LNCaP clone FGC (cell line): ENCODE measurements around the gene PSPH.
"Not testable (repeated sequence)": the region's sequence is repeated elsewhere in the genome, so short reads cannot be mapped to it uniquely, and the experiment has no call there.

Experiments used
- DNase-seq: peaks from one replicate; pipeline ENCODE4 v3.0.0-alpha.2; 2011; ENCODE audit warnings: low read depth
- H3K4me3 ChIP-seq: 2 replicates; pipeline ENCODE4 v1.5.1; 2011; ENCODE audit warnings: mild to moderate bottlenecking, low read depth, low read length, control low read depth
- CTCF ChIP-seq: IDR thresholded peaks from 2 replicates; pipeline ENCODE4 v1.5.1; 2012; ENCODE audit warnings: mild to moderate bottlenecking; ENCODE audit not compliant: control insufficient read depth, insufficient read depth; ENCODE audit errors: extremely low read depth

PSPH gene

GRCh38 chr7:56087445-56087844 is 36.2 kb upstream of the PSPH start:
- H3K4me3 ChIP-seq = no peak overlapping the region
- no peak for TF ChIP-seq CTCF
- no peak for DNase-seq

DNA sequence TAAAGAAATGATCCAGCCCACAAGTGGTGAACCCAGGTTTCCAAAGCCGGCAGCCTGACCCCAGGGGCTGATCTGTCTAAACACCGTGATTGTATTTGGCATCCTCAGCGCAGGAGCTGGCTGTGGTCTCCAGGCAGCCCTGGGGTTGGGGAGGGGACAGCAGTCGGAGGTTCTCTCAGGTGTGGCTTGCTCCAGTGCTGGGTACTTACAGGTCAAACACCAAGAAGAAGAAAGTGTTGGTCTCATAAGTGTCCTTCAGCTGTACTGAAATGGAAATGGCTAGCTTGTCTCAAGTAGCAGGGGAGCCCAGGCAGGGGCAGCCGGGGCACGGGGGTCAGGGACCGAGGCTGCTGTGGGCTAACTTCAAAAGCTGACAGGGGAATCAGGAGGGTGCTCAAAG is 35.5 kb upstream of the PSPH start:
- no peak for DNase-seq
- no peak overlapping the region for H3K4me3 ChIP-seq
- TF ChIP-seq CTCF = no peak

- no peak for TF ChIP-seq CTCF
- H3K4me3 ChIP-seq = no peak overlapping the region
- no peak for DNase-seq
These were observed 32.0 kb upstream of the PSPH start for GRCh38 chr7:56083150-56083785.

- no peak overlapping the region for H3K4me3 ChIP-seq
- no peak for TF ChIP-seq CTCF
- no peak for DNase-seq
These were observed 30.5 kb upstream of the PSPH start for GRCh38 chr7:56081626-56082340.

DNA sequence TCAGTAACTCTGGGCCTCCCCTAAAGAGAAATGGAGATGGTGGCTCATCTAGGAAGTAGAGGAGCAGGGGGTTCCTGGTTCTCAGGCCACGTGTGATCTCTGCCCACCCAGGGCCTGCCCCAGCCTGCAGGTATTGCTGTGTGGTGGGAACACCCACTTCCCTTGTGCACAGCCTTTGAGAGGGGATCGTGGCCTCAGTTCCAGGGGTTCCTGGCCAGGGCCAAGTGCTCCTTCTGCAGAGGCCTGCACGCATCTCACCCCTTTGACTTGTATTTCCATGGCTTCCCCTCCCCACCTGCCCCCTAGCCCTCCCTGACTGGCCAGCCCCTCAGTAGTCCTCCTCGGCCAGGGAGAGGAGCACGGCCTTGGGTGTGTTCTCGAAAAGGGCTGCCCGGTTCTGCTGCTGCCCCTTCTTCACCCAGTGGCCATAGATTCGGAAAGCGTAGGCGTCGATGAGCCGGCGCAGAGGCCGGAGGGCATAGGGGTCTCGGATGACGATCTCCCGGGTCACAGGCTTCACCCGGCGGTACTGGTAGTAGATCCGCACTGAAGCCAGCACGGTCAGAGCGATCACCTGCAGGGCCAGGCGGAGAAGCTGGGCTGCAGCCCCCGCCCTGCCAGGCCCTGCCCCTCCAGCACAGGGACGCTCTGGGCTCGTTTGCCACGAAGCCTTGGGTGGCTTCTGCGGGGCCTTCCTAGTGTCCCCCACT is 29.6 kb upstream of the PSPH start:
- H3K4me3 ChIP-seq, DNase-seq: not testable (repeated sequence)

DNA sequence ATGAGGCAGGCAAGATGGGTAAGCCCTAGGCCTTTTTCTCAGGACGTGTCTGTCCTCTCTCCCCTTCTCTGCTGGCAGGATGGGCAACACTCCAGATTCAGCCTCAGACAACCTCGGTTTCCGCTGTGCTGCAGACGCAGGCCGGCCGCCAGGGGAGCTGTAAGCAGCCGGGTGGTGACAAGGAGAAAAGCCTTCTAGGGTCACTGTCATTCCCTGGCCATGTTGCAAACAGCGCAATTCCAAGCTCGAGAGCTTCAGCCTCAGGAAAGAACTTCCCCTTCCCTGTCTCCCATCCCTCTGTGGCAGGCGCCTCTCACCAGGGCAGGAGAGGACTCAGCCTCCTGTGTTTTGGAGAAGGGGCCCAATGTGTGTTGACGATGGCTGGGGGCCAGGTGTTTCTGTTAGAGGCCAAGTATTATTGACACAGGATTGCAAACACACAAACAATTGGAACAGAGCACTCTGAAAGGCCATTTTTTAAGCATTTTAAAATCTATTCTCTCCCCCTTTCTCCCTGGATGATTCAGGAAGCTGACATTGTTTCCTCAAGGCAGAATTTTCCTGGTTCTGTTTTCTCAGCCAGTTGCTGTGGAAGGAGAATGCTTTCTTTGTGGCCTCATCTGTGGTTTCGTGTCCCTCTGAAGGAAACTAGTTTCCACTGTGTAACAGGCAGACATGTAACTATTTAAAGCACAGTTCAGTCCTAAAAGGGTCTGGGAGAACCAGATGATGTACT is 28.4 kb upstream of the PSPH start:
- TF ChIP-seq CTCF = peak; percentile 88
- peak; percentile 89 for DNase-seq

GRCh38 chr7:56078196-56078595 is 27.0 kb upstream of the PSPH start:
- no peak for TF ChIP-seq CTCF
- no peak for DNase-seq
- no peak overlapping the region for H3K4me3 ChIP-seq

More for the DNA sequence above, 28.4 kb upstream of the PSPH start:
- H3K4me3 ChIP-seq = 0 out of 2 replicates have a peak overlapping the region, but pooled peaks have one; percentile 5
